PC-3 (cell line): ENCODE measurements around the gene DACT2.

Source experiments
- EZH2 ChIP-seq: fragments of 300-600 bp; sonication (generic); IDR thresholded peaks from one replicate; pipeline ENCODE4 v1.6.1; 2017; ENCODE audit warnings: antibody characterized with exemption, mild to moderate bottlenecking, low read length; ENCODE audit not compliant: unreplicated experiment
- TF ChIP-seq, protein P1 (sequence below): fragments of 300-600 bp; sonication (generic); conservative IDR thresholded peaks from 2 replicates; pipeline ENCODE4 v1.5.1; 2017; ENCODE audit warnings: antibody characterized with exemption, low read depth, mild to moderate bottlenecking, low read length

DNA sequence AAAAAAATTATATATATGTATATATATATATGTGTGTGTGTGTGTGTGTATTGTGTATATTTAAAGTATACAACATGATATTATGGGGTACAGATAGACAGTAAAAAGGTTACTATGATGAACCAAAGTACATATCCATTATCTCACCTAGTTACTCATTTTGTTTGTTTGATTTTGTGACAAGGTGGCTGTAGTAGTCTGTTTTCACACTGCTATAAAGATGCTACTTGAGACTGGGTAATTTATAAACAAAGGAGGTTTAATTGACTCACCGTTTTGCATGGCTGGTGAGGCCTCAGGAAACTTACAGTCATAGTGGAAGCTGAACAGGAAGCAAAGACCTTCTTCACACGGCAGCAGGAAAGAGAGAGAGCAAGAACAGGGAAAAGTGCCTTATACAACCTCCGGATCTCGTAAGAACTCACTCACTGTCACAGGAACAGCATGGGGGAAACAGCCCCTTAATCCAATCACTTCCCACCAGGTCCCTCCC lies 30.2 kb upstream of the DACT2 start:
- no peak for TF ChIP-seq EZH2
- TF ChIP-seq, protein P1, sequence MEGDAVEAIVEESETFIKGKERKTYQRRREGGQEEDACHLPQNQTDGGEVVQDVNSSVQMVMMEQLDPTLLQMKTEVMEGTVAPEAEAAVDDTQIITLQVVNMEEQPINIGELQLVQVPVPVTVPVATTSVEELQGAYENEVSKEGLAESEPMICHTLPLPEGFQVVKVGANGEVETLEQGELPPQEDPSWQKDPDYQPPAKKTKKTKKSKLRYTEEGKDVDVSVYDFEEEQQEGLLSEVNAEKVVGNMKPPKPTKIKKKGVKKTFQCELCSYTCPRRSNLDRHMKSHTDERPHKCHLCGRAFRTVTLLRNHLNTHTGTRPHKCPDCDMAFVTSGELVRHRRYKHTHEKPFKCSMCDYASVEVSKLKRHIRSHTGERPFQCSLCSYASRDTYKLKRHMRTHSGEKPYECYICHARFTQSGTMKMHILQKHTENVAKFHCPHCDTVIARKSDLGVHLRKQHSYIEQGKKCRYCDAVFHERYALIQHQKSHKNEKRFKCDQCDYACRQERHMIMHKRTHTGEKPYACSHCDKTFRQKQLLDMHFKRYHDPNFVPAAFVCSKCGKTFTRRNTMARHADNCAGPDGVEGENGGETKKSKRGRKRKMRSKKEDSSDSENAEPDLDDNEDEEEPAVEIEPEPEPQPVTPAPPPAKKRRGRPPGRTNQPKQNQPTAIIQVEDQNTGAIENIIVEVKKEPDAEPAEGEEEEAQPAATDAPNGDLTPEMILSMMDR: no peak
